HG03025 (cell line): Measurements from ENCODE around the gene NPDC1.
A peak's percentile ranks its signal among the peaks of the same experiment; 100 is the strongest.

Source experiments
- ATAC-seq: cut with Tn5 transposase; IDR thresholded peaks from one replicate; pipeline ENCODE4 v1.9.1; 2021; ENCODE audit warnings: mild to moderate bottlenecking, moderate library complexity; ENCODE audit not compliant: unreplicated experiment, low FRiP score

NPDC1 gene

GRCh38 chr9:136997371-136997770 is 48.6 kb downstream of the NPDC1 start:
- ATAC-seq: no peak

GRCh38 chr9:136996361-136997292 is 49.4 kb downstream of the NPDC1 start, which contains the start of gene CLIC3:
Gene CLIC3, minus strand, starts transcription at chr9:136996568. Its CDS starts 25 bp downstream, at chr9:136996543.
- no peak for ATAC-seq

GRCh38 chr9:136995772-136996311 is 50.1 kb downstream of the NPDC1 start:
- no peak for ATAC-seq

- no peak for ATAC-seq
Observed at GRCh38 chr9:136995362-136995761, 50.6 kb downstream of the NPDC1 start.

GRCh38 chr9:136994888-136995230 is 51.1 kb downstream of the NPDC1 start:
- ATAC-seq: no peak

GRCh38 chr9:136994180-136994887 is 51.6 kb downstream of the NPDC1 start:
- no peak for ATAC-seq

GRCh38 chr9:136992819-136993369 is 53.1 kb downstream of the NPDC1 start:
- ATAC-seq: no peak

GRCh38 chr9:136991993-136992818 is 53.8 kb downstream of the NPDC1 start, which contains the start of gene PAXX:
Gene PAXX, plus strand, starts transcription at chr9:136992422. Its CDS starts 22 bp downstream, at chr9:136992444.
- ATAC-seq: peak; percentile 69

- no peak for ATAC-seq
Observed at GRCh38 chr9:136990242-136990911, 55.6 kb downstream of the NPDC1 start.
